HUDEP-2 (cell line): ENCODE results near the gene PCNX4.
A peak's percentile ranks its signal among the peaks of the same experiment; 100 is the strongest.
"Not testable (repeated sequence)": the region's sequence is repeated elsewhere in the genome, so short reads cannot be mapped to it uniquely, and the experiment has no call there.

Experiments
- DNase-seq, 76 experiments: peaks; one replicate each; lab custom pipeline; 2025; ENCODE audit not compliant: unreplicated experiment in 76 of 76; lab: John Stamatoyannopoulos, UW

The PCNX4 gene

GRCh38 chr14:60099855-60100254 lies 8.1 kb downstream of the PCNX4 start:
- not testable (repeated sequence) for DNase-seq

- DNase-seq = no peak
Observed at GRCh38 chr14:60101786-60102185, 10.1 kb downstream of the PCNX4 start.

DNA sequence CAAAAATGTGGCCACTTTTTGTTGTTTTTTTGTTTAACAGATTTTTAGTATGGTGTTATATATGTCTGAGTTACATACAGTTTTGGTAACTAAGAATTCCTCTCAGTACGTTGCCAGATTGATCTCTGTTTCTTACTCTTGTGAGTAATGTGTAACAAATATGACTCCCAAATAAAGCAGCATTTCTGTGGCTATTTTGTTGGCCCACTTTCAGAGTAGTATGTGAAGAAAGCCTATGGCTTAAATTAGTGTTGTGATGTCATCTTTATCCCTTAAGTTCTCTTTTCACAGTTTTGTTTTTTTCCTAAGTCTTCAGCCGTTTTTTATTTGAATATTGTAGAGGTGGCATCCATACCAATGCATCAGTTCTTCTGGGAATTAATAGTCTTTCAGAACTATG lies 10.7 kb downstream of the PCNX4 start:
- no peak for DNase-seq

DNA sequence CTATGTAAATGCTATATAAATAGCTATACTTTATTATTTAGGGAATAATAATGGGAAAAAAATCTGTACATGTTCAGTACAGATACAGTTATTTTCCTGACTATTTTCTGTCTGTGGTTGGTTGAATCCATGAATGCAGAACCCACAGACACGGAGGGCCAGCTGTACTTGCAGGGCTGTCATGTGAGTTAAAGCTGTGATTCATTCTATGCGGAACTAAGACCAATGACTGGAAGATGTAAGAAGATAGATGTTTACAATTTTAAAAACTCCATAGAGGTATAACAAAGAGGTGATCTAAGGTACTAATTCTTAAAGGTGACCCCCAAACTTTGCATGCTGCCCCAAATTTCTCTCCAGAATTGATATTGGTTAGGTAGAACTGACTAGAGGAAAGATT lies 14.6 kb downstream of the PCNX4 start:
- DNase-seq = no peak

DNA sequence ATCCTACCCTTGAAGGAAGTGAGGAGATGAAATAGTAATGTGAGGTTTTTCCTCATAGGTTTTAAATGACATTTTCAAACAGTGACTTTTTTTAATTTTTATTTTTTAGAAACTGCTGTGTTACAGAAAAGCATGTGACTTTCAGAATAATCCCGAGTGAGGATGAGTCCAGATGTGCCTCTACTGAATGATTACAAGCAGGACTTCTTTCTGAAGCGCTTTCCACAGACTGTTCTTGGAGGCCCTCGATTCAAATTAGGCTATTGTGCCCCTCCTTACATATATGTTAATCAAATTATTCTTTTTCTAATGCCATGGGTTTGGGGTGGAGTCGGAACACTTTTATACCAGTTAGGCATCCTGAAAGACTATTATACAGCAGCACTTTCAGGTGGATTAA lies 15.8 kb downstream of the PCNX4 start:
- DNase-seq = no peak

- no peak for DNase-seq
Observed at GRCh38 chr14:60111732-60112131, 20.0 kb downstream of the PCNX4 start.

DNA sequence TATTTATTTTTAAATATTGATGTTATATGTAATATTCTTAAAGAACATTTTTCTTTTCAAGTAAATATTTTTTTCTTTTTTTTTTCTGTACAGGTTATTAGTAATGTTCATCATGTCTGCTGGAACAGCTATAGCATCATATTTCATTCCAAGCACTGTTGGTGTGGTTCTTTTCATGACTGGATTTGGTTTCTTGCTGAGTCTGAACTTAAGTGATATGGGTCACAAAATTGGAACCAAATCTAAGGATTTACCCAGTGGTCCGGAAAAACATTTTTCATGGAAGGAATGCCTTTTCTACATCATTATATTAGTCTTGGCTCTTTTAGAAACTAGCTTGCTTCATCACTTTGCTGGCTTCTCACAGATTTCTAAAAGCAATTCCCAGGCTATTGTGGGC lies 23.2 kb downstream of the PCNX4 start:
- no peak for DNase-seq

DNA sequence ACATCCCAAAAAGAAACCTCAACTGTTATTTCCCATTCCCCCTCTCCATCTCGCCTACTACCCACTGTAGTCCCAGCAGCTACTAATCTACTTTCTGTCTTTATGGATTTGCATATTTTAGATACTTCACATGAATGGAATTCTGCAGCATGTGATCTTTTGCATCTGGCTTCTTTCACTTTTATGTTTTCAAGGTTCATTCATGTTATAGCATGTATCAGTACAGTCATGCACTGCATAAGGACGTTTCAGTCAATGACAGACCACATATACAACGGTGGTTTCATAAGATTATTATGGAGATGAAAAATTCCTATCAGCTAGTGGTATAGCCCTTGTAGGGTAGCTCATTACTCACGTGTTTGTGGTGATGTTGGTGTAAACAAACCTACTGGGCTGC lies 24.5 kb downstream of the PCNX4 start:
- DNase-seq = no peak

DNA sequence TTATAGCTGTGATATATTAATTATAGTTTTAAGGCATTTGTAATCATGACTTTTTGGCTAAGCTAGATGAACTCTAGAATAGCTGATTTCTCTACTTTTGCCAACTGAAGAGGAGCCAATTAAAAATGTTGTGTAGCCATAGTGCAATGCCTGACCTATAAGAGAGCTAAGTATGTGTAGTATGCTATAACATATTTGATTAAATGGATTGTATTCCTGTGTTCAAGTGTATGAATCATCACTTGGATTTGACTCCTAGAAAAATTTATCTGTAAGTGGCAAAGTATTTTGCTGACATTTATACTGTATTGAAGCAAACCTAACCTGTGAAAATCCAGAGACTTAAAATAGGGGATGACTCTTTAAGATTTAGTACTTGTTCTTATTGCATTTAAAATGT lies 34.2 kb downstream of the PCNX4 start:
- no peak for DNase-seq

DNA sequence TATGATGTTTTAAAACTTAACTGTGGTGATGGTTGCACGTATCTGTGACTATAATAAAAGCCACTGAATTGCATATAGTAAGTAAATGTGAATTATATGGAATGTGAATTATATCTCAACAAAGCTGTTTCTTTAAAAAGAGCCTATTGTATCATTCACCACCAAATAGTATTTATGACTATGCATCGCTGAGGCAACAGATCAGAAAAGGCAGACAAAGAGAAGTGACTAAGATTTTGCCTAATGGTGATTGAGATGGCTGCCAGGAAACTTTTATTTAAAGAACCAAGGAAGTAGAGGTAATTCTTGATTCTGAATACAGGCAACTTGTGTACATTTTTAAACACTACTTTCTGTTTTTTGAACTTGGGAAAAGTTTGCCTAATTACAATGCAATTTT lies 41.8 kb downstream of the PCNX4 start:
- DNase-seq = no peak

- DNase-seq = no peak
Observed at GRCh38 chr14:60134702-60135101, 43.0 kb downstream of the PCNX4 start.

DNA sequence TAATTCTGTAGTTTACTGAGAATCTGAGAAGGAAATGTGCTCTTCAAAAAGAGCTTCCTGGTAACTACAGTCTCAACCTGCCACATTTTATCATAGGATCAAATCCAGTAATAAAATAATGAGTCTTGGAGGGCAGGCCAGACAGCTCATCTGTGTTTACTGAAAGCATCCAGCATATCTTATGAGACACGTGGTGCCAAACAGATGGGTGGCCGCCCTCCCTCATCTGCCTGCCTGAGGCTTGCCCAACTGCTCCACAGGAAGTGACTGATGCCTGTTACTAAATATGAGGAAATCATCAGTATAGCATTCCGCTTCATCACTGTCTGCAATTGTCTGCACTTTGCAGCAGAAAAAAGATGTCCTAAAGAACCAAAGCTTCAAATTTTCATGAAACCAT lies 60.0 kb downstream of the PCNX4 start:
- peak in 64 of 76 experiments; percentile 4 to 65 (median 32) for DNase-seq

DNA sequence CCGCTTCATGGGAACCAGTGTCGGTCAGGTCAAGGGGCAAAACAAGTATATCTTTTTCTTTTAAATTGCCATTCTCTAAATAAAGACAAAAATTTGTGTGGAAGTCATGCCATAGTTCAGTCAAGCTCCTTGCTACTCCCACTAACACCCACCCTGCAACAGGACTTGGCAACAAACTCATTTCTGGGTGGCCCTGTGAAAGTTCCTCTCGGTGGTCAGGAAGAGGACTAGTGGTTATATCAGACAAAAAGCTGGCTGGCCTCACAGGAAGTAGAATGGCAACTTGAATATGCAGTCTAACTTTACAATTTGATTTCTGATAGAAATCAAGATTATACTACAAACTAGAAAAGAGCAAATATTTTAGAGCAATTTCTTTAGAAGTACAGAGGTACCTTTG lies 62.3 kb downstream of the PCNX4 start:
- DNase-seq = no peak

DNA sequence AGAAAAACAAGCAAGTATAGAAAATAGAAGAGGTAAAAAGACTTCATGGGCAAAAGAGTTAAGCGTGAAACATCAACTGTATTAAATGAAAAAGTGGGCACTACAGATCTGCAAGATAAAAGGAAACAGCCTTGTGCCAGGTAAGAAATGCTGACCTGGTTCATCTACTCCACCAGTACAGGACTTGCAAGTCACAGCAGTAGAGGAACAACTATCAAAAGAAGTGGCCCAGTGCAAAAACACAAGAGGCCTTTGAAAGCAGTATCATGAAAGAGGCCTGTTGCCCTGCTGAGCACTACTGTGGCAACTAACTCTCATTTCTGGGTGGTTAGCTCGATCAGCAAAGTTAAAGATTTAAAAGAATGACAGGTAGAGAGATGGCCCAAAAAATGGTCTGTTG lies 62.9 kb downstream of the PCNX4 start:
- DNase-seq = no peak

DNA sequence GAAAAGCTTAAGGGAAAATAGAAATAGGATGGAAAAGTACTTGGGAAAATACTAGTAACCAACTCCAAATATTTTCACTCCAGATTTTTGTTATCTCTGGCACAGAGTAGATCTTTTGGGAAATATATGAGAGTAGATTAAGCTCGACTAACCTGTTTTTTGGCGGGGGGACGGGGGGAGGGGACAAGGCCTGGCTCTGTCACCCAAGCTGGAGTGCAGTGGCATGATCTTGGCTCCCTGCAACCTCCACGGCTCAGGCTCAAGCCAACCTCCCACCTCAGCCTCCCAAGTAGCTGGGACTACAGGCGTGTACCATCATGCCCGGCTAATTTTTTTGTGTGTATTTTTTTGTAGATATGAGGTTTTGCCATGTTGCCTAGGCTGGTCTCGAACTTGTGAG lies 68.7 kb downstream of the PCNX4 start:
- DNase-seq = no peak

- DNase-seq = no peak
Observed at GRCh38 chr14:60161196-60162107, 69.7 kb downstream of the PCNX4 start.

DNA sequence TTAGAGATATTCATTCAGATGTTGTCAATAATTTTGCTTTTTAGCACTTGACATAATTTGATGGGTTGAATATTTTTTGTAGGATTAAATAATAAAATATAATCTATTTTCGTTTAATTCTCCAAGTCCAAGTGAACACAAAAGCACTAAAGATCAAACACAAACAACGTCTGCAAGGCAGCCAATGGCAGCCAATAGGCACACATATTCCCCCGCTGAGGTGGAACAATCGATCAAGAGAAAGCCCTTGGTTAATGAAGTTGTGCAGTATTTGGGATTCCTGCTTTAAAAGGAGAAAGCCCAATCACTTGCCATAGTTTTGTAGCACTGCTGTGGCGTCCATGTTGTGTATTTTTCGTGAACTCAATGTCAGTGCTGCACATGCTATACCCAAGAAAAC lies 72.0 kb downstream of the PCNX4 start:
- DNase-seq = no peak

GRCh38 chr14:60164404-60164711 lies 72.6 kb downstream of the PCNX4 start:
- DNase-seq = peak in 20 of 76 experiments; percentile 6 to 74 (median 49)

- DNase-seq = peak in 72 of 76 experiments; percentile 12 to 84 (median 64)
Observed at GRCh38 chr14:60164712-60165546, 73.2 kb downstream of the PCNX4 start, which contains the start of gene DHRS7. Gene DHRS7, minus strand, starts transcription at chr14:60165398. Its CDS starts 89 bp downstream, at chr14:60165309.

GRCh38 chr14:60165547-60165876 lies 73.8 kb downstream of the PCNX4 start:
- no peak for DNase-seq

DNA sequence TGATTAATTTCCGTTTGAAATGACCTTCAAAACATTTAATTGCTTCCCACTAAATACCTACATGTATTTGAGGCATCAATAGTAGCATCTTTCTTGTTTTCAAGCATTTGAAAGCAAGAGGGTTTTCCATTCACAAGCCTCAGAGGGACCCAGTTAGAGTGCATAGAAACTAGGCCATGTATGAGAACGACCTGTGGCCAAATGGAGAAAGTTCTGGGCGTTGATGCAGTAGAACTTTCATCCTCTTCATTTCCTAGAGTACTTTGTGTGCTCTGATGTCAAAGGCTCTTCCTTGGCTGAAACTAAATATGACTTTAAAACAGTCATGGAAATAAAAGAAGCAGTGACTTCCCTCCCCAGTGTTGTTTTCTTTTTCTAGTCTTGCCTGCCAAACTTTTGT lies 74.4 kb downstream of the PCNX4 start:
- peak in 1 of 76 experiments; percentile 1 for DNase-seq

- no peak for DNase-seq
Observed at GRCh38 chr14:60169722-60170121, 78.0 kb downstream of the PCNX4 start.
